Left kidney (tissue), 2 donors: ENCODE data around the gene PAQR3. TPM values are rescaled to one million over a fixed set of nuclear protein-coding genes. Genes with fewer than 3 reads are reported as not detected.

Source experiments
- DNase-seq: peaks from one replicate; pipeline ENCODE4 v3.0.0-alpha.2; 2013
- polyA plus RNA-seq: library from polyadenylated mRNA; unstranded; fragments of 120-200 nt; gene quantifications from one replicate; pipeline ENCODE4 v1.2.1, GENCODE V29; 2013; ENCODE audit not compliant: insufficient read length

Gene PAQR3
- polyA plus RNA-seq, 1 donor: 25.6 TPM

DNA sequence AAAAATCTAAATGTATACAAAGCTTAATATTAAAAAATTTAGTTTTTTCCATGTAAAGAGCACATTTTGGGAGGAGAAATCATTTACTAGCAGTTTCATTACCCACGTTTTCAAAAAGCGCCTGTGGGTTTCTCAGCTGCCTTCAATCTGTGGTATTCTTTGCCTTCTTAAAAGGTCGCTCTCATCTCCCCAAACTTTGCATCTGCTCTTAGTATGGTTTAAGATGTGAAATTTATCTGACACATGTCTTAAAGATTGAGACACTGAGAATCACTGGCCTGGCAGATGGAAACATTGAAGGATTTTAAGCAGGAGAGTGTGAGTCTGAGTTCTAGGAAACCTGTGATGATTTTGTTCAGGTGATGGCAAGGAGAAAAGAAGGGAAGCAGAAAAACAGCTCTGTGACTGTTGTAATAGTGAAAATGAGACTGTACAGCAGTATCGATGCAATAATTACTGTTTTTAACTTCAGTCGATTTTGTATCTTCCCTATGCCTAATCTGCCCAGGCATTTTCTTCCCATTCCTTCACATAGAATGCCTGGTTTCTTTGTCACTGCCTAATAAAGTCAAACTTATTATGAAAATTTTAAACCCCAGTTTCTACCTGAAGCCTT, 75.9 kb downstream of the PAQR3 start:
- no peak for DNase-seq

DNA sequence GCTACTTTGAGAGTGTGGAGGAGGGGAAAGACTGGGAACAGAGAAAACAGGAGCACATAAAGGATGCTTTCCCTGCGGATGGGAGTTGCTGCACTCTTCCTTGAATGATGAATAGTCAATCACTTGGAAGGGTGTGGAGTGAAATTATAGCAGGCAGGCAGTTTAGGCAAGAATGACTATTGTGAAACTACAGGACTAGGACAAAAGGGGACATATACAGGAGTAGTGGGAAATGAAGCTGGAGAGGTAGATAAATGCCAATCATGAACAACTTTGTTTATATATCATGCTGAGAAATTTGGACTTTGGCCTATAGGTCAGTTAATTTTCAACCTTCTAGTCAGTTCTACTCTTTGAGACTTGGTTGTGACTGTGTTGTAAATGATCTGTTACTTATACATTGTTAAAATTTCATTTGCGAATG, 76.9 kb downstream of the PAQR3 start:
- DNase-seq: no peak

Other genes with a start within 250 kb of the PAQR3 start
- 36.3 TPM for gene BMP2K, start 163.1 kb downstream of the PAQR3 start, polyA plus RNA-seq